Epithelial cell of esophagus (primary cell): ENCODE results near the gene NAT9.

Experiments
- DNase-seq: peaks from one replicate; pipeline ENCODE4 v3.0.0; 2010; ENCODE audit warnings: low read depth
- H3K4me3 ChIP-seq: 2 replicates; pipeline ENCODE4 v1.5.1; 2011; ENCODE audit warnings: mild to moderate bottlenecking, low read length, control low read depth
- CTCF ChIP-seq: IDR thresholded peaks from 2 replicates; pipeline ENCODE4 v1.5.1; 2011; ENCODE audit warnings: low read depth, mild to moderate bottlenecking, low read length, control low read depth, inconsistent platforms; ENCODE audit not compliant: insufficient read depth; ENCODE audit errors: missing control alignments

NAT9 gene

DNA sequence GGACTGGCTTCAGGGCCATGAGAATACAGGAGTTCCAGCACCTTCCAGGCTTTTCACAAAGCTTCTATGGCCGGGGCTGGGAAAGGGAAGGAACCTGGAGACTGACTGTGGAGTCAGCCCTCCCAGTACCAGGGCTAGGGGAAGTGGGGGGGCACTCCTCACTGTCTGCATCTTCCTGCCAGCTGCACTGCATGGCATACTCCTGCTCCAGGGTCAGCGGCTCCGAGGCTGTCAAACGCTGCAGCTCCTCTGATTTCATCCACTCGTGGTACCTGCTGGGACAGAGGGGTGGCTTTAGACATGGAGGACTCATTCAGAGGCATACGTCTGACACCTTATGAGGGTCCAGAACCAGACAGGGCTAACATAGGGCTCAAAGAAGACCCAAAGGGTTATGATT, 2.7 kb downstream of the NAT9 start:
- no peak for TF ChIP-seq CTCF
- DNase-seq: no peak
- no peak overlapping the region for H3K4me3 ChIP-seq

DNA sequence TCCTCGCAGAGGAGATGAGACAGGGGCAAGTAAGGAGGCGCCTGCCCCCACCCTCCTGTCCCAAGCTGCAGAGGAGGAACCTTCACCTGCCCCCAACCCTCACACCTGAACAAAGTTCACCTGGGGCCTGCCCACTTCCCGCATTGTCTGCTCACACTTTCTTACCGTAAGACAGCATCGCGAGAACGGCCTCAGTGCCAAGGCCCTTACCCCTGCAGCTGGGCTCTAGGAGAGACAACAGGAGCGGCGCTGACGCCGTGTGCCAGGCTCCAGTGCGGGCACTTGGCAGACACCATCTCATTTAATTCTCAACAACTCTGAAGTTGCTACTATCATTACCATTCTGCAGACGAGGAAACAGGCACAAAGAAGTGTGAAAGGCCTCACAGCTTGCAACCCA, 4.1 kb downstream of the NAT9 start:
- no peak overlapping the region for H3K4me3 ChIP-seq
- no peak for TF ChIP-seq CTCF
- no peak for DNase-seq

DNA sequence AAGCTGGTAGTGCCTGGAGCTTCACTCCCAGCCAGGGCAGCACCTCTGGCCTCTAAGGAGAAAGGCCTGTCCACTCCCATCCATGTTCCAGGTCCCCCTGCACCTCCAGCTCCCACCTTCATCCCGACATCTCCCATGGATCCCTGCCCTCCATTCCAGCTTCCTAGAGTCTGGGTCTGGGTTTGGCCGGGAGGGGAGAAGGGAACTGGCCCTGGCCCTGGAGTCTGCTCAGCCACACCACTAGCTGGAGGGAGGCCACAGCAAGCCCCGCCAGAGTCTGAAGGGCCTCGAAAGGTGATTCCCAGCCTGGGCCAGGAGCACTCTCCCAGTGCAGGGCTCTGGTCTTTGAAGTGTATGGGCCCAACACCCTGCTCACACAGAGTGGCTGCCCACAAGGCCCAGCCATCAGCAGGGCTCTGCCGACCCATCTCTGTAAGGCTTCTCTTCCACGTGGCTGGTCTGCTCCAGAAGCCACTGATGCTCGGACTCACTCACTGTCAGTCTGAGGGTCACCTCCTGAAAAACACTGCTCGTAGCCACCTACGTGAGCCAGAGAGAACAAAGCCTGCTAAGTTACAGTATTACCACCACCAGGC, 4.7 kb downstream of the NAT9 start:
- no peak overlapping the region for H3K4me3 ChIP-seq
- DNase-seq: no peak
- no peak for TF ChIP-seq CTCF

GRCh38 chr17:74770498-74771318, 5.4 kb downstream of the NAT9 start:
- DNase-seq: peak; percentile 83
- peak; percentile 90 for TF ChIP-seq CTCF
- no peak overlapping the region for H3K4me3 ChIP-seq

DNA sequence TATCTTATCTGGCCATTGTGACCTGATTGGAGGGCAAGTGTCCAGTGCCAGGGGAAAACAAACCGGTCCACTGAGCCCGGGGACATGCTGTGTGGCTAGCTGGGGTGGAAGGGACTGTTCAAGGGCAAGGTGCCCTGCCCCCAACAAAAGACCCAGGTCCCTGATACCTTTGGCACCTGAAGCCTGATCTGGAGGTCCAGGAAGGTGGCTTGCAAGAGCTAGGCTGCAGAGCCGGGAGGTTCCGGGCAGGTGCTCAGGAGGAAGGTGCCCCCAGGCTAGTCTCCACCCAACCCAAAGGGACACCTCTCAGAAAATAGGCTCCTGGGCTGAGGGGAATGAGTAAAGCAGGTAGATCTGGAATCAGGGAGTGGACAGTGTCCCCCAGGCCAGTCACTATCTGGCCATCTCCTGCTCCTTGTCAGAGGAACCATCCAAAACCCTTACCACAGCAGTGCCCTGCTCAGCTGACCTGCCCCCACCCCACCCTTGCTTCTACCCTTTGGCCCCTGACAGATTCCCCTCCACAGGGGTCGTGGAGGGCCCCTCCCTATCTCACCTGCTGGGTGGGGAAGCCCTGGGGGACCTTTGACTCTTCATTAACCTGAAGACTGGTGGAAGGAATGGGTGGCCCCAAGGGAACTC, 6.2 kb downstream of the NAT9 start:
- DNase-seq: no peak
- no peak overlapping the region for H3K4me3 ChIP-seq
- TF ChIP-seq CTCF: no peak

DNA sequence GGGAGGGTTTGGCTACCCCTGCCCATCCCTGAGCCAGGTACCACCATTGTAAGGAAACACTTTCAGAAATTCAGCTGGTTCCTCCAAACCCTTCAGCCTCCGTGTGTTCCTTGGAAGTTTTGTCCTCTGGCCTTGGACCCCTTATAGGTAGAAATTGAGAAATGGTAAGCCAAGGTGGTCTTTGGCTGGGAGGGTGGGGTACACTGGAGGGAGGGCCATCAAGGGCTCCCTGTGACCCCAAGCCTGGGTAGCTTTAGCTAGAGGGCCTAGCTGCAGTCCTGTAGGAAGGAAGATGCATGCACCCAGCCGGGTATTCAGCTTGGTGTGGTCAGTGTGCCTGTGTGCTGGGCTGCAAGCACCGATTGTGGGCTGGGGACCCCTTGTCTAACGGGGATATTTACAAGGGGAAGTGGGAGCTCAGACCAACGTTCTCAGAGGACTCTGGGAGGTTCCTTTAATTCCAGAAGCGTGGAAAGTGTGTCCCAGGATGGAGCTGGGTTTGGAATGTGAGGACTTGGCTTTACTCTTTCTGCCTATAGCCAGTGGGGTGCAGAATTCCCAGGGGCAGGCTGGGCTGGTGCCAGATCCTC, 6.8 kb downstream of the NAT9 start:
- H3K4me3 ChIP-seq: no peak overlapping the region
- no peak for DNase-seq
- no peak for TF ChIP-seq CTCF
